ENCODE data around the gene GAS7. TPM values are rescaled to one million over a fixed set of nuclear protein-coding genes. Genes with fewer than 3 reads are reported as not detected.
"Not testable (repeated sequence)": the region's sequence is repeated elsewhere in the genome, so short reads cannot be mapped to it uniquely, and the experiment has no call there.

GAS7 gene
- total RNA-seq, 1 experiment from 2014 or later, result 2.5 TPM

- no peak for DNase-seq (ENCODE audit: low read depth)
Observed at GRCh38 chr17:10072556-10073425, 125.6 kb downstream of the GAS7 start.

- DNase-seq (ENCODE audit: low read depth), result no peak
Observed at GRCh38 chr17:10072086-10072485, 126.3 kb downstream of the GAS7 start.

GRCh38 chr17:10071141-10071540, 127.3 kb downstream of the GAS7 start:
- no peak for DNase-seq (ENCODE audit: low read depth)

- DNase-seq (ENCODE audit: low read depth), result no peak
Observed at GRCh38 chr17:10070690-10071089, 127.7 kb downstream of the GAS7 start.

GRCh38 chr17:10069301-10069700, 129.1 kb downstream of the GAS7 start:
- DNase-seq (ENCODE audit: low read depth), result no peak

GRCh38 chr17:10067446-10068143, 130.8 kb downstream of the GAS7 start:
- DNase-seq (ENCODE audit: low read depth), result no peak

- DNase-seq (ENCODE audit: low read depth), result no peak
Observed at GRCh38 chr17:10064536-10064935, 133.9 kb downstream of the GAS7 start.

GRCh38 chr17:10063730-10064241, 134.6 kb downstream of the GAS7 start:
- peak; percentile 49 for DNase-seq (ENCODE audit: low read depth)

- DNase-seq (ENCODE audit: low read depth), result no peak
Observed at GRCh38 chr17:10062691-10063385, 135.6 kb downstream of the GAS7 start.

- no peak for DNase-seq (ENCODE audit: low read depth)
Observed at GRCh38 chr17:10061111-10061845, 137.1 kb downstream of the GAS7 start.

GRCh38 chr17:10060526-10060925, 137.9 kb downstream of the GAS7 start:
- DNase-seq (ENCODE audit: low read depth), result no peak

- no peak for DNase-seq (ENCODE audit: low read depth)
Observed at GRCh38 chr17:10059684-10060211, 138.7 kb downstream of the GAS7 start.

- DNase-seq (ENCODE audit: low read depth), result no peak
Observed at GRCh38 chr17:10058921-10059683, 139.3 kb downstream of the GAS7 start.

GRCh38 chr17:10057466-10057865, 140.9 kb downstream of the GAS7 start:
- DNase-seq (ENCODE audit: low read depth), result not testable (repeated sequence)

- no peak for DNase-seq (ENCODE audit: low read depth)
Observed at GRCh38 chr17:10055262-10055975, 143.0 kb downstream of the GAS7 start.

- DNase-seq (ENCODE audit: low read depth), result no peak
Observed at GRCh38 chr17:10053782-10054540, 144.4 kb downstream of the GAS7 start.

GRCh38 chr17:10052106-10052813, 146.1 kb downstream of the GAS7 start:
- no peak for DNase-seq (ENCODE audit: low read depth)

GRCh38 chr17:10051112-10051511, 147.3 kb downstream of the GAS7 start:
- peak; percentile 70 for DNase-seq (ENCODE audit: low read depth)
